SKM-1 (cell line): ENCODE data around the gene PCDHB1.
A peak's percentile ranks its signal among the peaks of the same experiment; 100 is the strongest.

Experiments used
- DNase-seq: peaks from one replicate; lab custom pipeline; 2025; ENCODE audit not compliant: unreplicated experiment; lab: John Stamatoyannopoulos, UW

Gene PCDHB1

GRCh38 chr5:141050622-141051520 lies at the start of gene PCDHB1:
PCDHB1 (plus strand) TSS chr5:141051374; CDS start chr5:141051471, 97 bp downstream.
- DNase-seq = no peak

- DNase-seq = no peak
These were observed 49.7 kb upstream of the PCDHB1 start for GRCh38 chr5:141001446-141001843.

GRCh38 chr5:141001844-141002604 lies 49.1 kb upstream of the PCDHB1 start:
- no peak for DNase-seq

- DNase-seq = no peak
These were observed 48.6 kb upstream of the PCDHB1 start for GRCh38 chr5:141002605-141002965.

GRCh38 chr5:141003031-141003430 lies 48.1 kb upstream of the PCDHB1 start:
- no peak for DNase-seq

GRCh38 chr5:141003791-141004611 lies 47.2 kb upstream of the PCDHB1 start:
- no peak for DNase-seq

- no peak for DNase-seq
These were observed 43.4 kb upstream of the PCDHB1 start for GRCh38 chr5:141007791-141008190.

GRCh38 chr5:141010047-141010793 lies 41.0 kb upstream of the PCDHB1 start:
- no peak for DNase-seq

GRCh38 chr5:141017943-141018342 lies 33.2 kb upstream of the PCDHB1 start:
- DNase-seq = no peak

GRCh38 chr5:141022384-141022783 lies 28.8 kb upstream of the PCDHB1 start:
- DNase-seq = no peak

GRCh38 chr5:141031006-141031405 lies 20.2 kb upstream of the PCDHB1 start:
- no peak for DNase-seq

GRCh38 chr5:141032626-141033025 lies 18.5 kb upstream of the PCDHB1 start:
- no peak for DNase-seq

- DNase-seq = no peak
These were observed 12.1 kb upstream of the PCDHB1 start for GRCh38 chr5:141039061-141039460.

- no peak for DNase-seq
These were observed 11.7 kb upstream of the PCDHB1 start for GRCh38 chr5:141039517-141039916.

GRCh38 chr5:141040093-141040770 lies 10.9 kb upstream of the PCDHB1 start:
- no peak for DNase-seq

GRCh38 chr5:141040771-141041426 lies 10.3 kb upstream of the PCDHB1 start:
- peak; percentile 32 for DNase-seq

GRCh38 chr5:141041427-141041785 lies 9.8 kb upstream of the PCDHB1 start:
- no peak for DNase-seq

GRCh38 chr5:141042555-141042954 lies 8.6 kb upstream of the PCDHB1 start:
- DNase-seq = no peak

GRCh38 chr5:141051521-141051866 lies 320 bp downstream of the PCDHB1 start:
- no peak for DNase-seq

GRCh38 chr5:141077826-141078225 lies 26.7 kb downstream of the PCDHB1 start:
- no peak for DNase-seq
